ENCODE data around the gene SYTL5. TPM values are rescaled to one million over a fixed set of nuclear protein-coding genes. Genes with fewer than 3 reads are reported as not detected.
A peak's percentile ranks its signal among the peaks of the same experiment; 100 is the strongest.

Gene SYTL5
- polyA plus RNA-seq, 1 donor (not counting 4 experiments of a cell fraction or from before 2014, with no cell fraction given), result 0.09 TPM

GRCh38 chrX:38055170-38055847 lies 49.0 kb downstream of the SYTL5 start:
- Histone ChIP-seq H3K4me2 (ENCODE audit: control insufficient read depth, extremely low read depth, insufficient read depth, low read depth, low read length) (peak overlapping the region; percentile 35), H2AFZ (ENCODE audit: control insufficient read depth, low read length) (peak overlapping the region; percentile 13), H3K4me3 (ENCODE audit: control insufficient read depth in 2 of 3, extremely low read depth in 1 of 3, insufficient read depth in 2 of 3, low read depth in 1 of 3, low read length in 3 of 3) (no peak overlapping the region), H3K4me1 (ENCODE audit: control insufficient read depth, extremely low read depth, insufficient read depth, low read length) (peaks cover 4% of the 10 kb centered on the region), H3K9me1 (ENCODE audit: control insufficient read depth, extremely low read depth, insufficient read depth, low read length) (no peaks in the 10 kb centered on the region), H3K9me3 (ENCODE audit: control insufficient read depth, low read depth, low read length) (no peaks in the 10 kb centered on the region), H3K27ac (ENCODE audit: control insufficient read depth, insufficient read depth, low read length) (no peak overlapping the region), H3K36me3 (ENCODE audit: control insufficient read depth in 2 of 2, extremely low read depth in 1 of 2, insufficient read depth in 2 of 2, low read length in 2 of 2) (no peaks in the 10 kb centered on the region), H4K20me1 (ENCODE audit: control insufficient read depth, extremely low read depth, insufficient read depth, low read length) (no peaks in the 10 kb centered on the region), H3K79me2 (ENCODE audit: control insufficient read depth, insufficient read depth, low read length) (no peaks in the 10 kb centered on the region), H3K9ac (ENCODE audit: control insufficient read depth, extremely low read depth, insufficient read depth, low read length) (no peak overlapping the region), H3K27me3 (ENCODE audit: control insufficient read depth, extremely low read depth, insufficient read depth, low read length) (no peaks in the 10 kb centered on the region)
- DNase-seq (ENCODE audit: low read depth, low spot score) (no peak), FAIRE-seq (no peak)
- TF ChIP-seq CTCF (optimal IDR thresholded peaks at IDR 0.05 in 1 of 3, IDR thresholded peaks at IDR 0.05 in 1 of 3, conservative IDR thresholded peaks at IDR 0.05 in 1 of 3; ENCODE audit: extremely low read depth in 1 of 3, insufficient read depth in 2 of 3, low read length in 3 of 3) (no peak), EZH2 (IDR thresholded peaks at IDR 0.05; ENCODE audit: low read length) (no peak)
- dilution Hi-C loops (cut with MboI; ENCODE audit: extremely low pct_ligation_motif_present, low sequenced_read_pairs), result no loop called here

DNA sequence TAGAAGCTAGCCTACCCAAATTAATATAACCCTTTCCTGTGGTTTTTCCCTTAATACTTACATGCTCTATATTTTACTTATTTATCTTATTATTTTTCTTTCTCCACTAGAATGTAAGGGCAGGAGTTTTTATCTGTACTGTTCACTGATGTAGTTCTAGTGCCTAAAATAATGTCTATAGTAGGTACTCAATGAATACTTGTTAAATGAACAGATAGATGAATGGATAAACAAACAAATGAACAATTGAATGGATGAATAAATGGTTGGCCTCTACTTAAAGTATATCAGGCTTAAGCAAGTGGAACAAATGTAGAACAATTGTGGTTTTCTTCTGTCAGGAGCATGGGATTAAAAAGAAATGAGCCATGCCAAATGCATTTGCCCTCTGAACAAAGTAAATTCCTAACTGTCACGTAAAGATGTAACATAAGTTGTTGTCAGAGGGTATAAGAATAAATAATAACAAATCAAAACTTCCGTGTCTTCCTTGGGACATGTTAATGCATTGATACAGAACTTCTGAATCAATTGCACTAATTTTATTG lies 54.1 kb downstream of the SYTL5 start:
- H3K4me2 ChIP-seq (ENCODE audit: control insufficient read depth, extremely low read depth, insufficient read depth, low read depth, low read length), result no peak overlapping the region
- DNase-seq (ENCODE audit: low read depth, low spot score), result no peak

More for the DNA sequence above, 54.1 kb downstream of the SYTL5 start:
- Histone ChIP-seq H3K4me1 (ENCODE audit: control insufficient read depth, extremely low read depth, insufficient read depth, low read length) (no peaks in the 10 kb centered on the region), H3K27ac (ENCODE audit: control insufficient read depth, insufficient read depth, low read length) (no peak overlapping the region), H3K9me3 (ENCODE audit: control insufficient read depth, low read depth, low read length) (no peaks in the 10 kb centered on the region), H3K36me3 (ENCODE audit: control insufficient read depth in 2 of 2, extremely low read depth in 1 of 2, insufficient read depth in 2 of 2, low read length in 2 of 2) (no peaks in the 10 kb centered on the region), H3K27me3 (ENCODE audit: control insufficient read depth, extremely low read depth, insufficient read depth, low read length) (no peaks in the 10 kb centered on the region), H3K9ac (ENCODE audit: control insufficient read depth, extremely low read depth, insufficient read depth, low read length) (no peak overlapping the region), H3K9me1 (ENCODE audit: control insufficient read depth, extremely low read depth, insufficient read depth, low read length) (no peaks in the 10 kb centered on the region), H4K20me1 (ENCODE audit: control insufficient read depth, extremely low read depth, insufficient read depth, low read length) (no peaks in the 10 kb centered on the region), H3K79me2 (ENCODE audit: control insufficient read depth, insufficient read depth, low read length) (no peaks in the 10 kb centered on the region), H2AFZ (ENCODE audit: control insufficient read depth, low read length) (no peak overlapping the region), H3K4me3 (ENCODE audit: control insufficient read depth in 2 of 3, extremely low read depth in 1 of 3, insufficient read depth in 2 of 3, low read depth in 1 of 3, low read length in 3 of 3) (no peak overlapping the region)
- dilution Hi-C loops (cut with MboI; ENCODE audit: extremely low pct_ligation_motif_present, low sequenced_read_pairs), result no loop called here
- FAIRE-seq, result no peak
- TF ChIP-seq EZH2 (IDR thresholded peaks at IDR 0.05; ENCODE audit: low read length) (no peak), CTCF (optimal IDR thresholded peaks at IDR 0.05 in 1 of 3, IDR thresholded peaks at IDR 0.05 in 1 of 3, conservative IDR thresholded peaks at IDR 0.05 in 1 of 3; ENCODE audit: extremely low read depth in 1 of 3, insufficient read depth in 2 of 3, low read length in 3 of 3) (no peak)
